GM18868 (cell line): ENCODE measurements around the gene TMEM187.

Experiments
- ATAC-seq: cut with Tn5 transposase; IDR thresholded peaks from one replicate; pipeline ENCODE4 v1.9.1; 2021; ENCODE audit warnings: mild to moderate bottlenecking, moderate library complexity; ENCODE audit not compliant: unreplicated experiment

The TMEM187 gene

GRCh38 chrX:154032653-154033052 lies 60.1 kb downstream of the TMEM187 start:
- no peak for ATAC-seq
